Natural killer cell (primary cell): Measurements from ENCODE around the gene TCTN1. TPM values are rescaled to one million over a fixed set of nuclear protein-coding genes. Genes with fewer than 3 reads are reported as not detected.

ENCODE experiments used
- ATAC-seq, 3 donors: fragments of 150-1000 bp in 2 of 3; fragments of 200-7000 bp in 1 of 3; cut with Tn5 transposase; 1 replicate in 1 of 3; 2 replicates in 2 of 3; pipeline ENCODE4 v1.10.0; 2021; ENCODE audit warnings: mild to moderate bottlenecking in 2 of 3, moderate library complexity in 2 of 3
- DNase-seq, 2 donors: peaks; one replicate each; pipeline versions ENCODE4 v3.0.0 to v3.0.0-alpha.2; 2013 to 2021; ENCODE audit warnings: mixed read lengths in 1 of 2
- H3K27ac ChIP-seq: one replicate; pipeline ENCODE4 v1.5.1; 2013; ENCODE audit warnings: mild to moderate bottlenecking, low read length
- H3K27me3 ChIP-seq: one replicate; pipeline ENCODE4 v1.6.1; 2013; ENCODE audit warnings: low read length; ENCODE audit not compliant: control insufficient read depth, insufficient read depth
- H3K36me3 ChIP-seq: one replicate; pipeline ENCODE4 v1.6.1; 2013; ENCODE audit warnings: low read length; ENCODE audit not compliant: control insufficient read depth, insufficient read depth
- H3K4me1 ChIP-seq: one replicate; pipeline ENCODE4 v1.6.1; 2013; ENCODE audit warnings: low read length; ENCODE audit not compliant: control insufficient read depth, insufficient read depth
- H3K4me3 ChIP-seq: one replicate; pipeline ENCODE4 v1.5.1; 2013; ENCODE audit warnings: low read length
- H3K9me3 ChIP-seq: one replicate; pipeline ENCODE4 v1.6.1; 2013; ENCODE audit warnings: low read length; ENCODE audit not compliant: control insufficient read depth, insufficient read depth
- H3K27ac Mint-ChIP-seq, 2 donors: one replicate each; pipeline ENCODE4 v1.8.0; 2022; ENCODE audit warnings: mild to moderate bottlenecking in 2 of 2, mixed read lengths in 2 of 2, moderate library complexity in 1 of 2
- H3K27me3 Mint-ChIP-seq, 2 donors: one replicate each; pipeline ENCODE4 v1.8.0; 2022; ENCODE audit warnings: low read depth in 2 of 2, mixed read lengths in 2 of 2
- H3K36me3 Mint-ChIP-seq: one replicate; pipeline ENCODE4 v1.8.0; 2022; ENCODE audit warnings: mixed read lengths
- H3K4me1 Mint-ChIP-seq, 2 donors: one replicate each; pipeline ENCODE4 v1.8.0; 2022; ENCODE audit warnings: mixed read lengths in 2 of 2
- H3K4me3 Mint-ChIP-seq: one replicate; pipeline ENCODE4 v1.8.0; 2022; ENCODE audit warnings: mild to moderate bottlenecking, moderate library complexity, mixed read lengths
- H3K9me3 Mint-ChIP-seq, 2 donors: one replicate each; pipeline ENCODE4 v1.8.0; 2022; ENCODE audit warnings: mixed read lengths in 2 of 2
- WGBS: methylation state at CpG from one replicate; pipeline ENCODE4 v1.1.7; 2013; ENCODE audit warnings: missing lambda C conversion rate; ENCODE audit not compliant: insufficient coverage; 5-methylcytosine and 5-hydroxymethylcytosine counted together
- intact Hi-C: fragments of 100-400 bp; cut with micrococcal nuclease; formaldehyde crosslinking; loops from one replicate; pipeline ENCODE4 v1.14.2; 2022
- total RNA-seq, 4 donors: library from RNA; stranded (reverse); fragments of 120-200 nt in 1 of 4; gene quantifications; one replicate each; pipeline versions ENCODE4 v1.2.3 to v1.2.4, GENCODE V29; 2013 to 2022
- TF ChIP-seq, protein P1 (sequence below): fragments of 200-600 bp; IDR thresholded peaks from one replicate; pipeline ENCODE4 v1.8.0; 2022; ENCODE audit warnings: antibody characterized with exemption

Gene TCTN1
- total RNA-seq, 3 donors from 2014 or later (not counting 1 experiment from before 2014, with no cell fraction given): 4.3 to 6.6 (median 5.2) TPM

DNA sequence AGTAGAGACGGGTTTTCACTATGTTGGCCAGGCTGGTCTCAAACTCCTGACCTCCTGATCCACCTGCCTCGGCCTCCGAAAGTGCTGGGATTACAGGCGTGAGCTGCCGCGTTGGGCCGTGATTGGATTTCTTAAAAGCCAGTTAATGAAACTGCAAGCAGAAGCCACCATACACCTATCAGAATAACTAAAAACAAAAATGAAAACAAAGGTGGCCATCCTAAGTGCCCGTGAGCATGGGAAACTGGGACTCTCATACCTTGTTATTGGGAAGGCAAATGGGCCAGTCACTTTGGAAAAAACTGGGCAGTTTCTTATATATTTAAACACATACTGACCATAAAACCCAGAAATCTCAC is 7.7 kb upstream of the TCTN1 start:
- intact Hi-C loops: no loop called here
- Mint-ChIP-seq H3K36me3 (no peaks in the 10 kb centered on the region), H3K9me3 (no peaks in the 10 kb centered on the region), H3K27ac (peak overlapping the region; percentile 84 to 92), H3K4me3 (peak overlapping the region; percentile 97), H3K4me1 (peaks cover 0 to 6% of the 10 kb centered on the region in 2 donors), H3K27me3 (no peaks in the 10 kb centered on the region)
- Histone ChIP-seq H3K9me3 (no peaks in the 10 kb centered on the region), H3K4me3 (peak overlapping the region; percentile 32), H3K27ac (peak overlapping the region; percentile 61), H3K4me1 (peaks cover 17% of the 10 kb centered on the region), H3K27me3 (no peaks in the 10 kb centered on the region), H3K36me3 (no peaks in the 10 kb centered on the region)
- TF ChIP-seq, protein P1, sequence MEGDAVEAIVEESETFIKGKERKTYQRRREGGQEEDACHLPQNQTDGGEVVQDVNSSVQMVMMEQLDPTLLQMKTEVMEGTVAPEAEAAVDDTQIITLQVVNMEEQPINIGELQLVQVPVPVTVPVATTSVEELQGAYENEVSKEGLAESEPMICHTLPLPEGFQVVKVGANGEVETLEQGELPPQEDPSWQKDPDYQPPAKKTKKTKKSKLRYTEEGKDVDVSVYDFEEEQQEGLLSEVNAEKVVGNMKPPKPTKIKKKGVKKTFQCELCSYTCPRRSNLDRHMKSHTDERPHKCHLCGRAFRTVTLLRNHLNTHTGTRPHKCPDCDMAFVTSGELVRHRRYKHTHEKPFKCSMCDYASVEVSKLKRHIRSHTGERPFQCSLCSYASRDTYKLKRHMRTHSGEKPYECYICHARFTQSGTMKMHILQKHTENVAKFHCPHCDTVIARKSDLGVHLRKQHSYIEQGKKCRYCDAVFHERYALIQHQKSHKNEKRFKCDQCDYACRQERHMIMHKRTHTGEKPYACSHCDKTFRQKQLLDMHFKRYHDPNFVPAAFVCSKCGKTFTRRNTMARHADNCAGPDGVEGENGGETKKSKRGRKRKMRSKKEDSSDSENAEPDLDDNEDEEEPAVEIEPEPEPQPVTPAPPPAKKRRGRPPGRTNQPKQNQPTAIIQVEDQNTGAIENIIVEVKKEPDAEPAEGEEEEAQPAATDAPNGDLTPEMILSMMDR: no peak
- 77% methylated on average over 8 of the region's 8 CpGs for WGBS
- DNase-seq (no peak), ATAC-seq (no peak)

DNA sequence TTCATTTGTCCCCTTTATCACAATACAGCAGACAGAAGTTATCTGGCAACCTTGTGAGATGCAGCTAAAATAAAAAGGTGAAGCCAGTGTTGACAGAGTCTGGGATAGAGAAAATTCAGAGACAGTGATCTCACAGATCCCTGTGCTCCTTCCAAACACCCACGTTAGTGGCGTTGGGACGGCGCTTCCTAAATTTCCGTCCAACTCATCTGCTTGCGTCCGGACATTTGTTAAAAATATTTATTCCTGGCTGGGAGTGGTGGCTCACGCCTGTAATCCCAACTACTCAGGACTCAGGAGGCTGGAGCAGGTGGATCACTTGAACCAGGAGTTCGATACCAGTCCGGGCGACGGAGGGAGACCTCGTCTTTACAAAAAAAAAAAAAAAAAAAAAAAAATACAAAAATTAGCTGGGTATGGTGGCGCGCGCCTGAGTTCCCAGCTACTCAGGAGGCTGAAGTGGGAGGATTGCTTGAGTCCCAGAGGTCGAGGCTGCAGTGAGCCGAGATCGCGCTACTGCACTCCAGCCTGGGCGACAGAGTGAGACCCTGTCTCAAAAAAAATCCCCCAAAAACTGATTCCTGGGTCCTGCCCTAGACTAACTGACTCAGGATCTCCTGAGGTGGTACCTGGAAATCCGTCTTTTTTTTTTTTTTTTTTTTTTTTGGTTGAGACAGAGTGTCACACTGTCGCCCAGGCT is 708 bp upstream of the TCTN1 start:
- peak overlapping the region; percentile 88 for H3K4me3 Mint-ChIP-seq
- ATAC-seq: no peak
- Histone ChIP-seq H3K27me3 (no peaks in the 10 kb centered on the region), H3K4me3 (peak overlapping the region; percentile 56), H3K27ac (peak overlapping the region; percentile 49), H3K36me3 (no peaks in the 10 kb centered on the region), H3K4me1 (peaks cover 12% of the 10 kb centered on the region), H3K9me3 (no peaks in the 10 kb centered on the region)
- no peaks in the 10 kb centered on the region for H3K9me3 Mint-ChIP-seq
- no peaks in the 10 kb centered on the region for H3K27me3 Mint-ChIP-seq
- intact Hi-C loops: no loop called here
- peaks cover 6 to 8% of the 10 kb centered on the region in 2 donors for H3K4me1 Mint-ChIP-seq
- H3K36me3 Mint-ChIP-seq: no peaks in the 10 kb centered on the region
- no peak for DNase-seq
- TF ChIP-seq, protein P1: no peak
- 80% methylated on average over 18 of the region's 23 CpGs for WGBS
- H3K27ac Mint-ChIP-seq: peak overlapping the region; percentile 71 to 85

DNA sequence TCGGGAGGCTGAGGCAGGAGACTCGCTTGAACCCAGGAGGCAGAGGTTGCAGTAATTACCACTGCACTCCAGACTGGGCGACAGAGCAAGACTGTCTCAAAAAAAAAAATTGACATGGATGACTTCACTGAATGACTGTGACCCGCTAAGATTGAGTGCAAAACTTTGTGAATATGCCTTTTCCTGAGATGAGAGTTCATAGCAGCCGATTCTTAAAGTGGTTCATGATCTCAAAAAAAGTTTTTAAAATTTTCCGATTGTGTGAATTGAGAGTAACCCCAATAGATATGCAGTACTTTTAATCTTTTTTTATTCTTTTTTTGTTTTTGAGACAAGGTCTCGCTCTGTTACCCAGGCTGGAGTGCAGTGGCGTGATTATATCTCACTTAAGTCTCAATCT is 1.2 kb downstream of the TCTN1 start:
- Mint-ChIP-seq H3K36me3 (no peaks in the 10 kb centered on the region), H3K9me3 (no peaks in the 10 kb centered on the region), H3K4me3 (no peak overlapping the region), H3K4me1 (peaks cover 6 to 8% of the 10 kb centered on the region in 2 donors), H3K27ac (no peak overlapping the region), H3K27me3 (no peaks in the 10 kb centered on the region)
- DNase-seq (no peak), ATAC-seq (no peak)
- Histone ChIP-seq H3K9me3 (no peaks in the 10 kb centered on the region), H3K27ac (no peak overlapping the region), H3K27me3 (no peaks in the 10 kb centered on the region), H3K36me3 (no peaks in the 10 kb centered on the region), H3K4me1 (peaks cover 12% of the 10 kb centered on the region), H3K4me3 (no peak overlapping the region)
- TF ChIP-seq, protein P1: no peak
- intact Hi-C loops: no loop called here
- 73% methylated on average over 8 of the region's 8 CpGs for WGBS
